A549 (cell line): Measurements from ENCODE around the gene ZCWPW1. TPM values are rescaled to one million over a fixed set of nuclear protein-coding genes. Genes with fewer than 3 reads are reported as not detected.
"Not testable (repeated sequence)": the region's sequence is repeated elsewhere in the genome, so short reads cannot be mapped to it uniquely, and the experiment has no call there.

Experiments used
- ATAC-seq, 2 experiments: fragments of 200-7000 bp in 1 of 2; fragments of >200 bp in 1 of 2; cut with Nextera tagmentation in 1 of 2; cut with Tn5 transposase in 1 of 2; 3 replicates each; pipeline versions ENCODE4 v1.8.0 to v1.9.1; 2018 to 2020; ENCODE audit warnings: mild to moderate bottlenecking in 1 of 2, moderate library complexity in 1 of 2
- CTCF ChIA-PET: fragments of 300-600 bp; sonication (Branson Sonifier 250); formaldehyde crosslinking; extraction: SDS; loops from one replicate; lab custom pipeline; 2021; ENCODE audit warnings: antibody characterized with exemption, inconsistent platforms; lab: Yijun Ruan, JAX
- POLR2A ChIA-PET: fragments of 350-600 bp; formaldehyde crosslinking; extraction: SDS; loops from one replicate; lab custom pipeline; 2021; ENCODE audit warnings: antibody characterized with exemption, inconsistent platforms; lab: Yijun Ruan, JAX
- DNase-seq, 2 experiments: peaks; one replicate each; pipeline versions ENCODE4 v3.0.0 to v3.0.0-alpha.2; 2011 to 2016; ENCODE audit warnings: low read depth in 1 of 2, low spot score in 1 of 2
- FAIRE-seq: peaks from 2 replicates; lab custom pipeline; 2011; peaks lifted over from hg19 to GRCh38; lab: Jason Lieb, UNC
- H3K27ac ChIP-seq, 2 experiments: fragments of >200 bp; sonication (Bioruptor Twin); formaldehyde crosslinking; 3 replicates each; pipeline ENCODE4 v1.5.1; 2016 to 2017
- H3K4me1 ChIP-seq: fragments of >200 bp; sonication (Bioruptor Twin); formaldehyde crosslinking; 3 replicates; pipeline ENCODE4 v1.6.1; 2016
- H3K4me2 ChIP-seq: fragments of >200 bp; sonication (Bioruptor Twin); formaldehyde crosslinking; 3 replicates; pipeline ENCODE4 v1.6.1; 2016
- H3K4me3 ChIP-seq: fragments of >200 bp; sonication (Bioruptor Twin); formaldehyde crosslinking; 3 replicates; pipeline ENCODE4 v1.5.1; 2016
- H3K9me3 ChIP-seq: fragments of >200 bp; sonication (Bioruptor Twin); formaldehyde crosslinking; 3 replicates; pipeline ENCODE4 v1.6.1; 2016
- BHLHE40 ChIP-seq: IDR thresholded peaks from 2 replicates; pipeline ENCODE4 v1.6.1; 2012; ENCODE audit warnings: low read depth, low read length, inconsistent platforms
- CBX2 ChIP-seq: fragments of 200-600 bp; sonication (generic); IDR thresholded peaks from 2 replicates; pipeline ENCODE4 v1.6.1; 2016; ENCODE audit warnings: low read depth, mild to moderate bottlenecking, borderline replicate concordance
- EP300 ChIP-seq, 2 experiments: fragments of >200 bp; sonication (Bioruptor Twin); formaldehyde crosslinking; IDR thresholded peaks; 2 replicates in 1 of 2; 3 replicates in 1 of 2; pipeline ENCODE4 v1.6.1; 2016 to 2017
- HMGXB4 ChIP-seq: fragments of 250-450 bp; sonication (Bioruptor Pico); IDR thresholded peaks from 2 replicates; pipeline ENCODE4 v1.5.0; 2021; ENCODE audit warnings: mild to moderate bottlenecking, moderate library complexity, borderline replicate concordance
- HOXB13 ChIP-seq: fragments of 250-450 bp; sonication (Bioruptor Pico); IDR thresholded peaks from 2 replicates; pipeline ENCODE4 v1.5.0; 2020; ENCODE audit warnings: low read depth, mild to moderate bottlenecking, moderate library complexity
- MAX ChIP-seq: IDR thresholded peaks from 2 replicates; pipeline ENCODE4 v1.6.1; 2012
- MAZ ChIP-seq: fragments of 150-350 bp; IDR thresholded peaks from 2 replicates; pipeline ENCODE4 v1.6.1; 2014; ENCODE audit warnings: antibody characterized with exemption, low read depth, low read length, borderline replicate concordance
- NPAS2 ChIP-seq: fragments of 250-450 bp; sonication (Bioruptor Pico); IDR thresholded peaks from 2 replicates; pipeline ENCODE4 v1.8.0; 2022; ENCODE audit warnings: mild to moderate bottlenecking, moderate library complexity, borderline replicate concordance
- RAD21 ChIP-seq, 2 experiments: fragments of >200 bp in 1 of 2; sonication (Bioruptor Twin) in 1 of 2; formaldehyde crosslinking in 1 of 2; IDR thresholded peaks in 1 of 2; conservative IDR thresholded peaks in 1 of 2; 2 replicates in 1 of 2; 3 replicates in 1 of 2; pipeline ENCODE4 v1.6.1; 2012 to 2018; ENCODE audit warnings: inconsistent platforms in 1 of 2
- WGBS: methylation state at CpG from one replicate; pipeline ENCODE4 v1.1.6; 2017; ENCODE audit errors: missing lambda C conversion rate; 5-methylcytosine and 5-hydroxymethylcytosine counted together
- polyA plus RNA-seq, 4 experiments: library from polyadenylated mRNA; depleted of rRNA in 3 of 4; stranded (reverse); fragments of >200 nt; fragmentation: RNase III in 1 of 4; extraction: RNeasy Plus Mini Kit Qiagen cat#74134 plus additional on column Dnase treatment in 1 of 4; gene quantifications; 2 replicates in 3 of 4; 3 replicates in 1 of 4; pipeline ENCODE4 v1.2.3, GENCODE V29; 2011 to 2017
- TF ChIP-seq, protein P1 (sequence below): IDR thresholded peaks from 2 replicates; pipeline ENCODE4 v1.6.1; 2012

ZCWPW1 gene
- polyA plus RNA-seq, 2 of the 4 experiments (the other 2 are of a cell fraction): 2.0 to 4.2 TPM

DNA sequence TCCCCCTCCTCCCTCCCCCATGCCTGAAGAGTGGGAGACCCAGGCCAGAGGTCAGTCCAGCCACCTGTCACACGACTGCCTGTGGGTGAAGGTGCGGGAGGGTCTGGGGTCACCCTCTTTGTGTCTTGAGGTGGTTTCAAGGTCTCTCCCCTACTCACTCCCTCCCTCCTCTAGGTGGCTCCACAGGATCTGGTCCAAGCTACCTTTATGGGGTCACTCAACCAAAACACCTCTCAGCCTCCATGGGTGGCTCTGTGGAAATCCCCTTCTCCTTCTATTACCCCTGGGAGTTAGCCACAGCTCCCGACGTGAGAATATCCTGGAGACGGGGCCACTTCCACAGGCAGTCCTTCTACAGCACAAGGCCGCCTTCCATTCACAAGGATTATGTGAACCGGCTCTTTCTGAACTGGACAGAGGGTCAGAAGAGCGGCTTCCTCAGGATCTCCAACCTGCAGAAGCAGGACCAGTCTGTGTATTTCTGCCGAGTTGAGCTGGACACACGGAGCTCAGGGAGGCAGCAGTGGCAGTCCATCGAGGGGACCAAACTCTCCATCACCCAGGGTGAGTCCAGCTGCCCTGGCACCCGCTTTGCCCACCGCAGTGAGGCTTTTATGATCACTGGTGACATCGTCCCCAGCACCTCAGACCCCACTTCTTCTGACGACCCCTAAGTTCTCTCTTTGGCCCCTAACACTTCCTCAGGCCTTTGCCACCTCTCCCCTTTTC is 54.5 kb downstream of the ZCWPW1 start:
- 77% methylated on average over 15 of the region's 15 CpGs for WGBS
- H3K27ac ChIP-seq, H3K9me3 ChIP-seq, H3K4me3 ChIP-seq, H3K4me1 ChIP-seq, POLR2A ChIA-PET, H3K4me2 ChIP-seq, FAIRE-seq, DNase-seq: not testable (repeated sequence)
- peak in 1 of 2 experiments; percentile 39; a peak in 3 of 6 replicates for ATAC-seq
- peak in 1 of 2 experiments; percentile 18; a peak in 1 of 5 replicates for TF ChIP-seq RAD21 (conservative IDR thresholded peaks at IDR 0.05 in 1 of 2, IDR thresholded peaks at IDR 0.05 in 1 of 2)
- CTCF ChIA-PET: interaction anchor here (0.6 to 2.2 kb wide), 3 partner anchors 9 to 35 kb away, joined by 3 to 5 read pairs (median 4); no protein-coding TSS in a partner anchor

DNA sequence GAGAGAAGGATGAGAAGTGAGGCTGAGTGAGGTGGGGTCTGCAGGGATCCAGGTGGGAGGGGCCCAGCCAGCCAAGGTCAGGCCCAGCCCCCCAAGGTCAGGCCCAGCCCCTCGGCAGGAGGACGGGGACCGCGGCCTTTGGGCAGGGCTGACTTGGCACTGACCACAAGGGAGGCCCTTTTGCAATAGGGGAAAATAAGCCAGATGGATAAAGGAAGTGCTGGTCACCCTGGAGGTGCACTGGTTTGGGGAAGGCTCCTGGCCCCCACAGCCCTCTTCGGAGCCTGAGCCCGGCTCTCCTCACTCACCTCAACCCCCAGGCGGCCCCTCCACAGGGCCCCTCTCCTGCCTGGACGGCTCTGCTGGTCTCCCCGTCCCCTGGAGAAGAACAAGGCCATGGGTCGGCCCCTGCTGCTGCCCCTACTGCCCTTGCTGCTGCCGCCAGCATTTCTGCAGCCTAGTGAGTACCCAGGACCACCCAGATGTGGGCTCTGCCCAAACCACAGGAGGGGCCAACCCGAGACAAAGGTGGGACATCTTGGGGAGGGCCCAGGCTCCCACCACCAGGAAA is 55.2 kb downstream of the ZCWPW1 start, which contains the start of gene PILRA:
Gene PILRA (plus strand): TSS at position 227 of the 571 bp plus-strand sequence. CDS start 170 bp downstream, at position 397.
- ATAC-seq: peak; percentile 23 to 28; a peak in 5 of 6 replicates
- FAIRE-seq: no peak
- H3K27ac ChIP-seq: peak within 1 kb of the TSS in 1 of 2 experiments; percentile 70; a peak in 3 of 6 replicates
- ChIA-PET POLR2A (no interaction called here), CTCF (no interaction called here)
- H3K9me3 ChIP-seq: no peaks in the 10 kb centered on the region
- peaks cover 7% of the 10 kb centered on the region; the same call in 2 of the 3 replicates for H3K4me1 ChIP-seq
- no peak within 1 kb of the TSS; the same call in 2 of the 3 replicates for H3K4me2 ChIP-seq
- WGBS: 49% methylated on average over 6 of the region's 12 CpGs
- DNase-seq: no peak
- TF ChIP-seq HOXB13 (CRISPR knock-in tag) (no peak), BHLHE40 (no peak), EP300 (IDR thresholded peaks at IDR 0.05) (no peak), CBX2 (no peak), MAX (no peak), NPAS2 (CRISPR knock-in tag) (no peak), MAZ (no peak)
- TF ChIP-seq, protein P1, sequence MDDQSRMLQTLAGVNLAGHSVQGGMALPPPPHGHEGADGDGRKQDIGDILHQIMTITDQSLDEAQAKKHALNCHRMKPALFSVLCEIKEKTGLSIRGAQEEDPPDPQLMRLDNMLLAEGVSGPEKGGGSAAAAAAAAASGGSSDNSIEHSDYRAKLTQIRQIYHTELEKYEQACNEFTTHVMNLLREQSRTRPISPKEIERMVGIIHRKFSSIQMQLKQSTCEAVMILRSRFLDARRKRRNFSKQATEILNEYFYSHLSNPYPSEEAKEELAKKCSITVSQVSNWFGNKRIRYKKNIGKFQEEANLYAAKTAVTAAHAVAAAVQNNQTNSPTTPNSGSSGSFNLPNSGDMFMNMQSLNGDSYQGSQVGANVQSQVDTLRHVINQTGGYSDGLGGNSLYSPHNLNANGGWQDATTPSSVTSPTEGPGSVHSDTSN: no peak
- no peak within 1 kb of the TSS for H3K4me3 ChIP-seq

DNA sequence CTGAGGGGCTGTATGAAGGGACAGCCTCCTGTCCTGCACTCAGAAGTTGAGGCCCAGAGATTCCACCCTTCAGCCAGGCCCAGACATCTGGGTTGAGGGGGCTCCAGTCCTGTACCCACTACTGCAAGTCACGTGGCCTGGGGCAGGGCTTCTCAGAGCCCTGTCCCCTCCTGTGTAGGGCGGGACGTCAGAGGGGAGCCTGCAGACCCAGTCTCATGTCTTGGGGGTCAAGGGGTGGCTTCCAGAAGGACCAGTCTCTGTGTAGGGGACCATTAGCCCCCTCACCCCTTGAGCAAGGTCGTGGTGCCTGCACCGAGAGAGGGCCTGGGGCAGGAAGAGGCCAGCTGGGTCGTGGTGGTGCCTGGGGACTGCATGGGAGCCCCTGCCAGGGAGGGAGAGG is 55.8 kb downstream of the ZCWPW1 start:
- ChIA-PET POLR2A (no interaction called here), CTCF (interaction anchor here (0.7 kb wide), 1 partner anchor 35 kb away, joined by 5 read pairs; no protein-coding TSS in a partner anchor)
- ATAC-seq (peak; percentile 11 to 12; a peak in 5 of 6 replicates), DNase-seq (no peak), FAIRE-seq (no peak)
- Histone ChIP-seq H3K4me1 (peaks cover 7% of the 10 kb centered on the region; the same call in 2 of the 3 replicates), H3K27ac (peak overlapping the region in 1 of 2 experiments; percentile 70; a peak in 3 of 6 replicates), H3K4me2 (no peak overlapping the region; the same call in 2 of the 3 replicates), H3K4me3 (no peak overlapping the region), H3K9me3 (no peaks in the 10 kb centered on the region)
- WGBS: 93% methylated on average over 3 of the region's 6 CpGs
- TF ChIP-seq, protein P1: 0 out of 2 replicates have a peak, but pooled peaks have one; percentile 11
- TF ChIP-seq HMGXB4: no peak
